Smooth muscle cell (in vitro differentiated cells): ENCODE data around the gene NFIB. TPM values are rescaled to one million over a fixed set of nuclear protein-coding genes. Genes with fewer than 3 reads are reported as not detected.

Source experiments
- DNase-seq: peaks from one replicate; lab custom pipeline; 2025; ENCODE audit not compliant: unreplicated experiment; lab: John Stamatoyannopoulos, UW
- H2AFZ ChIP-seq: fragments of 200-600 bp; sonication (generic); 2 replicates; pipeline ENCODE4 v1.6.0; 2016; ENCODE audit warnings: antibody characterized with exemption, low read depth, mild to moderate bottlenecking
- H3F3A ChIP-seq: fragments of 200-600 bp; sonication (generic); 2 replicates; pipeline ENCODE4 v1.6.0; 2017; ENCODE audit warnings: antibody characterized with exemption, low read depth
- H3K27ac ChIP-seq: fragments of 200-600 bp; sonication (generic); 2 replicates; pipeline ENCODE4 v1.5.1; 2016; ENCODE audit warnings: low read depth, mild to moderate bottlenecking
- H3K27me3 ChIP-seq: fragments of 200-600 bp; sonication (generic); 2 replicates; pipeline ENCODE4 v1.6.1; 2016; ENCODE audit warnings: low read depth, mild to moderate bottlenecking
- H3K36me3 ChIP-seq: fragments of 200-600 bp; sonication (generic); 2 replicates; pipeline ENCODE4 v1.5.1; 2016; ENCODE audit warnings: low read depth
- H3K4me1 ChIP-seq: fragments of 200-600 bp; sonication (generic); 2 replicates; pipeline ENCODE4 v1.5.1; 2016; ENCODE audit warnings: low read depth
- H3K4me2 ChIP-seq: fragments of 200-600 bp; sonication (generic); 2 replicates; pipeline ENCODE4 v1.6.0; 2016; ENCODE audit warnings: mild to moderate bottlenecking
- H3K4me3 ChIP-seq: fragments of 200-600 bp; sonication (generic); 2 replicates; pipeline ENCODE4 v1.5.1; 2016; ENCODE audit warnings: mild to moderate bottlenecking
- H3K79me2 ChIP-seq: fragments of 200-600 bp; sonication (generic); 2 replicates; pipeline ENCODE4 v1.6.0; 2016; ENCODE audit warnings: low read depth, mild to moderate bottlenecking
- H3K9ac ChIP-seq: fragments of 200-600 bp; sonication (generic); 2 replicates; pipeline ENCODE4 v1.6.0; 2016; ENCODE audit warnings: low read depth
- H3K9me3 ChIP-seq: fragments of 200-600 bp; sonication (generic); replicated peaks from 2 replicates; pipeline ENCODE4 v1.5.1; 2016; ENCODE audit warnings: low read depth
- H4K20me1 ChIP-seq: fragments of 200-600 bp; sonication (generic); 2 replicates; pipeline ENCODE4 v1.6.0; 2016; ENCODE audit warnings: low read depth
- CTCF ChIP-seq: fragments of 200-600 bp; sonication (generic); IDR thresholded peaks from 2 replicates; pipeline ENCODE4 v1.5.1; 2017; ENCODE audit warnings: borderline replicate concordance, mild to moderate bottlenecking, antibody characterized with exemption; ENCODE audit not compliant: insufficient read depth, poor library complexity, severe bottlenecking
- WGBS: methylation state at CpG from one replicate; pipeline ENCODE4 v1.1.7; 2016; ENCODE audit warnings: low lambda C conversion rate; 5-methylcytosine and 5-hydroxymethylcytosine counted together
- polyA plus RNA-seq: library from polyadenylated mRNA; unstranded; fragments of >200 nt; fragmentation: Nextera tagmentation; extraction: Ambion mirVana; gene quantifications from 2 replicates; pipeline ENCODE4 v1.2.1, GENCODE V29; 2016
- total RNA-seq: library from RNA; depleted of rRNA; stranded (reverse); fragments of >200 nt; gene quantifications from 2 replicates; pipeline ENCODE4 v1.2.3, GENCODE V29; 2014

NFIB gene
- total and polyA plus RNA-seq, 2 experiments from 2014 or later, result 0.93 to 1.7 TPM

DNA sequence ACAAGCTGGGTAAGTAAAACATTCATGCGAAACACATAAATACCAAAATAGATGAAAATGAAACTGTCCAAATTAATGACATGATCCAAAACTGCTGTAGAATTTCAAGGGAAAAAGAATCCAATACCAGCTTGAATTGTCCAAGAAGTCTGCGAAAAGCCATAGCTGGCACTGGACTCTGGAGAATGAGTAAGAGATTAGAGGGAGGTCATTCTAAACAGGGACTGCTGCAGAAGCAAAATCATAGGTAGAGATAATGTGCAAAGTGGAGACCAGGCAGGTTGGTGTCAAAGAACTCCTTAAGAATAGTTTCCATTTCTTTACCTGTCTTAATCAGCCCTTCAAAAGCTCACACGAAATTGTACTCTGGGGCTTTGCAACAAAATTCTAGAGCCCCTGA, 162.5 kb downstream of the NFIB start:
- 92% methylated on average over 3 of the region's 3 CpGs for WGBS
- Histone ChIP-seq H3K79me2 (no peaks in the 10 kb centered on the region), H3F3A (no peaks in the 10 kb centered on the region), H3K9me3 (no peaks in the 10 kb centered on the region), H3K4me3 (no peak overlapping the region), H2AFZ (no peak overlapping the region), H4K20me1 (no peaks in the 10 kb centered on the region), H3K4me2 (no peak overlapping the region), H3K36me3 (no peaks in the 10 kb centered on the region), H3K9ac (no peak overlapping the region), H3K27ac (no peak overlapping the region), H3K4me1 (peaks cover 10% of the 10 kb centered on the region), H3K27me3 (no peaks in the 10 kb centered on the region)
- TF ChIP-seq CTCF, result no peak
- no peak for DNase-seq

DNA sequence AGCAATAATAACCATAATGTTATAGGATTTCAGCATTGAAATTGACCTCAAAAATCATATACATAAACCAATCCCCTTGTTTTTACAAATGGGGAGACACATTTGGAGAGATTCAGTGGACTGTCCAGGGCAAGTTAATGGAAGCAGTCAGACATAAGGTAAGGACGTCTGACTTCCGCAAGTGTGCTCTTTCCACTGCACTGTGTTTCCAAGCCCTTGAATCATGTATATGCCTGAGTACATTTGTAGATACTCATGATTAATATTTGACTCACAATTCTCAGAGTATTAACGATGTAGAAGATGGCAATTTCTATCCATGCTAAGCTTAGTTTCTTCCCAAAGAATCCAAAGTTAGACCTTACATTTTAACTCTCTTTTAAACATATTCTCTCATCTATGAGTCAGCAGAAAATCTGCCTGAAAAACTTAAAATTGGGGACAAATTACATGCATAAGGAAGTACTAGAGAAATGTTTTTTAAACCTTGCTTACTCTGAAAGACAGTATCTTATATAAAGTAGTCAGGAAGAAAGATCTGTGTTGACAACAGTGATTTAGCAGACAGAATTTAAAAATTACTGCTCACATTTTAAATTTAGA, 165.3 kb downstream of the NFIB start:
- no peaks in the 10 kb centered on the region for H3K79me2 ChIP-seq
- no peak overlapping the region for H2AFZ ChIP-seq
- no peak for DNase-seq
- TF ChIP-seq CTCF, result no peak
- H3K27me3 ChIP-seq, result no peaks in the 10 kb centered on the region
- 95% methylated on average over 3 of the region's 3 CpGs for WGBS
- no peaks in the 10 kb centered on the region for H3K9me3 ChIP-seq
- H3K9ac ChIP-seq, result no peak overlapping the region
- H3F3A ChIP-seq, result no peaks in the 10 kb centered on the region
- no peaks in the 10 kb centered on the region for H3K36me3 ChIP-seq
- H3K4me2 ChIP-seq, result no peak overlapping the region
- peaks cover 10% of the 10 kb centered on the region for H3K4me1 ChIP-seq
- no peak overlapping the region for H3K27ac ChIP-seq
- no peaks in the 10 kb centered on the region for H4K20me1 ChIP-seq
- no peak overlapping the region for H3K4me3 ChIP-seq

DNA sequence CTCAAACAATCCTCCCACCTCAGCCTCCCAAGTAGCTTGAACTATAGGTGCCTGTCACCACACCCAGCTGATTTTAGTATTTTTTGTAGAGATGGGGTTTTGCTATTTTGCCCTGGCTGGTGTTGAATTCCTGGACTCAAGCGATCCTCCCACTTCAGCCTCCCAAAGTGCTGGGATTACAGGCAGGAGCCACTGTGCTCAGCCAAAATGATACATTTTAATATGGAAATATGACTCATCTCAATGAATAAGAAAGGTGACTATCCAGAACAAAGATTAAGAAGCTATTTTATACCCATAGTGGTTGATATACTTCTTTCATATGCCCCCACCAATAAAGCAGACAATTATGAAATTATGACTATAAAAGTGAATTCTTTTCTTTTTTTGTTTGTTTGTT, 166.2 kb downstream of the NFIB start:
- H3K4me3 ChIP-seq, result no peak overlapping the region
- no peaks in the 10 kb centered on the region for H3F3A ChIP-seq
- H2AFZ ChIP-seq, result no peak overlapping the region
- H3K4me2 ChIP-seq, result no peak overlapping the region
- no peaks in the 10 kb centered on the region for H4K20me1 ChIP-seq
- no peaks in the 10 kb centered on the region for H3K36me3 ChIP-seq
- H3K4me1 ChIP-seq, result peaks cover 5% of the 10 kb centered on the region
- no peaks in the 10 kb centered on the region for H3K9me3 ChIP-seq
- H3K79me2 ChIP-seq, result no peaks in the 10 kb centered on the region
- no peak for DNase-seq
- no peak overlapping the region for H3K9ac ChIP-seq
- WGBS, result 96% methylated on average over 1 of the region's 1 CpG
- no peaks in the 10 kb centered on the region for H3K27me3 ChIP-seq
- no peak for TF ChIP-seq CTCF
- no peak overlapping the region for H3K27ac ChIP-seq

DNA sequence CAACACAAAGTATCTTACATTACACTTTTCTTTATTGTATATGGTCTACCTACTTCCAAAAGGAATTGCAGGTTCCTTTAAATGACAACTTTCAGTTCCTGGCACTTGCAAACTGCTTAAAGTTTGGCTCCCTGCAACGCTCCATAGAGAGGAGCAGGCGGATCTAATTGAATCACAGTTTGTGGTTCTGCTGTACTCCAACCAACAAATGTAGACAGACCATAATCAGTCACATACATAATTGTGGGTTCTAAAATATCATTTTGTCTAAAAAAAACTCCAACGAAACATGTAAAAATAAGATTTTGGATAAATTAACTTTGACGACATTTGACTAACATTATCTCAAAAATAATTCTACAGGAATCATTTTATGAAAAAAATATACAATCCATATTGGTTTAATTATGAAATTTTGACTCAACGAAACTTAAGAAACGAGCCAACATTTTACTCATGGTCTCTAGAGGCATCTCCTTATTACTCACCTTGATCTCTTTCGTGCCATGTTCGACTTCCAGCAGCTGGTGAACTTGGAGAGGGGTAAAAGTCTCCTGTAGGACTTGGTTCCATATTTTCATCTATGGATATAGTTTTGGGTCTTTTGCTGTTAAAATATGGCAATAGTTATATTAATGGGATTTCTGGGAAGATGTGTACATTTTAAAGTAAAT, 167.6 kb downstream of the NFIB start:
- 97% methylated on average over 8 of the region's 8 CpGs for WGBS
- Histone ChIP-seq H3K4me3 (no peak overlapping the region), H3K9ac (no peak overlapping the region), H3K4me2 (no peak overlapping the region), H2AFZ (no peak overlapping the region), H3K9me3 (no peaks in the 10 kb centered on the region), H4K20me1 (no peaks in the 10 kb centered on the region), H3K27me3 (no peaks in the 10 kb centered on the region), H3K79me2 (no peaks in the 10 kb centered on the region), H3K4me1 (no peaks in the 10 kb centered on the region), H3F3A (no peaks in the 10 kb centered on the region), H3K36me3 (no peaks in the 10 kb centered on the region), H3K27ac (no peak overlapping the region)
- no peak for TF ChIP-seq CTCF
- DNase-seq, result no peak
